GM21423 (cell line): Measurements from ENCODE around the gene SELENON.

Experiments used
- ATAC-seq: cut with Tn5 transposase; IDR thresholded peaks from one replicate; pipeline ENCODE4 v1.9.1; 2021; ENCODE audit warnings: mild to moderate bottlenecking, moderate library complexity; ENCODE audit not compliant: unreplicated experiment

Gene SELENON

DNA sequence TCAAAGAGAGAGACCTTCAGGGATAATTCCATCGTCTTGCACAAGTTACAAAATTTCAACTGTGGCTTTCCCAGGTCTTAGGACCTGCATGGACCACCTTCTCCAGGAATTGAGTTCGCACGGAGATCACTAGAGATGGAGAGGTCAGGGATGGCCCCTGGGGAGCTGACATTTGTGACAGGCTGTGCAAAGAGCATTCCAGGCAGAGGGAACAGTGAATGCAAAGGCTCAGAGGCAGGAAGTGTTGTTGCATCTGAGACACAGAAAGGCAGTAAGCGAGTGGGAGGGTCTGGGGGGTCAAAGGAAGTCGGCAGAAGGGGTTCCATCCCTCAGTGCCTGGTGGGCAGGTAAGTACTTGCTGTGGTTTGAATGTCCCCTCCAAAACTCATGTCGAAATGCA lies 9.5 kb upstream of the SELENON start:
- ATAC-seq: no peak

DNA sequence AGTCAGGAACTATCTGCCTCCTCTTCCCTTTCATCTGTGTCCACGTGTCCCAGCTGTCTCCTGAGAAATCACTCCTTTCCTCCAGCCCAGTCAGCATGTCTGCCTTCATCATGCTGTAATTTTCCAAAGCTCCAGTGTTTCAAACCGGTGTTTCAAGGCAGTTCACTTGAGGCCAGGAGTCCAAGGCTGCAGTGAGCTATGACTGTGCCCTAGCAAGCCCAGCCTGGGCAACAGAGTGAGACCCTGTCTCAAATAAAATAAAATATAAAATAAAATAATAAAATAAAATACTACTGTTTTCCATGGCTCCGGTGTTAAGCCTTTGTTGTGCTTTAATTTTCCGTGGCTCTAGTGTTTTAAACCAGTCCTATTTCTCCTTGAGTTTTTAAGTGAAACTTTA lies 7.9 kb upstream of the SELENON start:
- ATAC-seq: no peak

DNA sequence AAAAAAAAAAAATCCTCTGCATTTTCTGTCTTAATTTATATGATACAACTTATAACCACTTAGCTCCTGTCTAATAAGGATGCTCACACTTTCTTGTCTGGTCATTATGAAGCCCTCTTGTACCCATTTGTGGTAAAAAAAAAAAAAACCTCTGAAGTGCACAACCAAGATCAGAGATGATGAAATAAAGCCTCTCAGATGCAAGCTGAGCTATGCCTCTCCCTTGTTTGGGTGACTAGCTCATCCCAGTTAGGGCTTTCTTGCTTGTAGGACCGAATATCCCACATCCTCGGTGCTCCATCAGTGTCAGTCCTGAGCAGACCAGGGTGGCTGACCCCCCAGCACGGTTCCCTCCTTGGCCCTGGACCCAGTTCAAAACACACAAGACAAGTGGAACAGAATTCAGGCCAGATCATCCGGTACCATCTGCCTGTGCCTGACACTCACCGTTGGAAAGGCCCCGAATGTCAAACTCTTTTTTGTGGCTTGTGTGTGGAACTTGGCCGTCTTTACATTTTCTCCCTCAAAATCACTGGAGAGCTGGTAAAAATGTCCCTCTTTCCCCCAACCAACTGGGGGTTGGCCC lies 6.3 kb upstream of the SELENON start:
- no peak for ATAC-seq

- ATAC-seq: no peak
Observed at GRCh38 chr1:25794325-25794724, 5.7 kb upstream of the SELENON start.

GRCh38 chr1:25795211-25795610 lies 4.8 kb upstream of the SELENON start:
- no peak for ATAC-seq

GRCh38 chr1:25795946-25796810 lies 3.8 kb upstream of the SELENON start:
- no peak for ATAC-seq

GRCh38 chr1:25796811-25797458 lies 3.1 kb upstream of the SELENON start:
- ATAC-seq: no peak

DNA sequence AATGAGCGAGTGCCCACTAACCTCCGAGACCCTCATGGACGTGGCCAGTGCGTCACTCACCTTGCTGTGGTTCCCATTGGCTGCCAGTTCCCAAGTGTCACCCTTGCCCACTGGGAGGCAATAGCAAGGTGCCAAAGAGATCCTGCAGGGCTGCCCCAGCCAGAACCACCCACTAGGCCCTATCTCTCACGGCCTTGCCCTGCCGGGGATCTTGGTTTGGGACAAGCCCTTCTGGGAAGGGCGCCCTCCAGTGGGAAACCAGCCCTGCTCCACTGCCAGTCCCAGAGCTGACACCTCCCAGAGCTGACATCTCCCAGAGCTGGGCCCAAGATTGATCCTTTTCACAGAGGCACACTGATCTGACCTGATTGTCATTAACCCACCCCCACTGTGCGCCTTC lies 2.1 kb upstream of the SELENON start:
- ATAC-seq: no peak

DNA sequence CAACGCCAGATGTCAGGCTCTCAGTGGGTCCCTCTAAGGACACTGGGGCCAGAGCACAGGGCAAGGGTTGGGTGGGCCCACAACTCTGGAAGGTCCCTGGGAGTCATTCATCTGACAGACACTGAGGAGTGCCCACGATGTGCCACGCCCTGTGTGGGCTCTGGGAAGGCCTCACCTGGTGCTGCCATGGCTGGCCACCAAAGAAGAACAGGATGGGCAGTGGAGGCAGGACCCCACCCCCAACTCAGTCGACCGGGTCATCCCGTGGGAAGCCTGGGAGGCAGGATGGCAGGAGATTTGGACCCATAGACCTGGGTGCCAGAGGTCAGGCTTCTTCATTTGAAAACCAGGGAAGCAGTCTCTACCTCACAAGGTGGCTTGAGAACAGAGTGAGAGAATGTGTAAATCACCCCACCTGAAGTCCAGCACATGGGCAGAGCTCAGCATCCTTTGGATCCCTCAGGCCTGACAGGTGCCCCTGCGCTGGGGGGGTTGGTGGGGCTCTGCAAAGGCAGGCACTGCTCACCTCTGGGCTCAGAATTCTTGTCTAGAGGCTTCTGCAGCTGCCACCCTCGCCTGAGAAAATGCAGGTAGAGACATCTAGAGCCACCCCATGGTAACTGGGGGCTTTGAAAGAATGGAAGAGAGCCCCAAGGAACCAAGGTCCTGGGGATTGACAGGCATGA lies 1.2 kb upstream of the SELENON start:
- no peak for ATAC-seq

DNA sequence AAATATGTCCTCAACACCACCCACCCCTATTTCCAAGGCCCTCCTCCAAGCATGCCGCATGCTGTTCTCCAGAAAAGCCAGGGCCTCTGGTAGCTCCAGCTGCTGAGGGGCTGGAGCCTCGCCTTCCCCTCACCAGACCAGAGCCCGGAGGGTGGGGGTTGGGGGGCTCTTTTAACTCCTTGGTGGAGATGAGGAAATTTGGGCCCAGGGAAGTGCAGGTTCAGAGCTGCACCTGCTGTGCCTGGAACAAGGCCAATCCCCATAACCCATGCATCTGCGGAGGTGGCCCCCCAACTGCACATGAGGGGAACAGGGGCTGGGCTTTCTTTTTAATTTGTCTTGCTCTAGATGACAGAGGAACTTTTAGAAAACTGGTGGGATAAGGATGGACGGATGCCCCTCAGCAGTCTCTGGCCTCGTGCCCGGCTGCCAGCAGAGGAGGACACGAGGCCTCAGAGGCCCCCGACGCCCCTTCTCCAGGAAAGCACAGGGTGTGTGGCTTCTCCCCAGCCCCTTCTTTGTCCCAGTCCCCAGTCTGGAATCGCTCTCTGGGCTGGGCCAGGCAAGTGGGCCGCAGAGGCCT lies 550 bp upstream of the SELENON start:
- no peak for ATAC-seq

GRCh38 chr1:25800703-25801377 lies 847 bp downstream of the SELENON start:
- ATAC-seq: no peak

- no peak for ATAC-seq
Observed at GRCh38 chr1:25802915-25803314, 2.9 kb downstream of the SELENON start.

DNA sequence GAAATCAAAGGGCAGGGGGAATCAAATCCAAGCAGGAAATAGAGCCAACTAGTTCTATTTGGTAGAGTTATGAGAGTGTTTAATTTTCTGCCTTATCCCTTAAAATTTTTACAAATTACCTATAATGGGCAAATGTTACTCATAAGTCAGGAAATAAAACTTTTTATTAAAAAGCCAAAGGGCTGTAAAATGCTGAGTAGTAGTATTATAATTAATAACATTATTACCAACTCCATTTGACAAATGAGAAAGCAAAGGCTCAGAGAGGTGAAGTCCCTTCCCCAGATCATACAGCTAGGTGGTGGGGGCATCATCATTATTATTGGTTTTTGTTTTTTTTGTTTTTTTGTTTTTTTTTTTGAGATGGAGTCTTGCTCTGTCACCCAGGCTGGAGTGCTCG lies 3.4 kb downstream of the SELENON start:
- ATAC-seq: no peak

- peak; percentile 36 for ATAC-seq
Observed at GRCh38 chr1:25804244-25804963, 4.4 kb downstream of the SELENON start.

DNA sequence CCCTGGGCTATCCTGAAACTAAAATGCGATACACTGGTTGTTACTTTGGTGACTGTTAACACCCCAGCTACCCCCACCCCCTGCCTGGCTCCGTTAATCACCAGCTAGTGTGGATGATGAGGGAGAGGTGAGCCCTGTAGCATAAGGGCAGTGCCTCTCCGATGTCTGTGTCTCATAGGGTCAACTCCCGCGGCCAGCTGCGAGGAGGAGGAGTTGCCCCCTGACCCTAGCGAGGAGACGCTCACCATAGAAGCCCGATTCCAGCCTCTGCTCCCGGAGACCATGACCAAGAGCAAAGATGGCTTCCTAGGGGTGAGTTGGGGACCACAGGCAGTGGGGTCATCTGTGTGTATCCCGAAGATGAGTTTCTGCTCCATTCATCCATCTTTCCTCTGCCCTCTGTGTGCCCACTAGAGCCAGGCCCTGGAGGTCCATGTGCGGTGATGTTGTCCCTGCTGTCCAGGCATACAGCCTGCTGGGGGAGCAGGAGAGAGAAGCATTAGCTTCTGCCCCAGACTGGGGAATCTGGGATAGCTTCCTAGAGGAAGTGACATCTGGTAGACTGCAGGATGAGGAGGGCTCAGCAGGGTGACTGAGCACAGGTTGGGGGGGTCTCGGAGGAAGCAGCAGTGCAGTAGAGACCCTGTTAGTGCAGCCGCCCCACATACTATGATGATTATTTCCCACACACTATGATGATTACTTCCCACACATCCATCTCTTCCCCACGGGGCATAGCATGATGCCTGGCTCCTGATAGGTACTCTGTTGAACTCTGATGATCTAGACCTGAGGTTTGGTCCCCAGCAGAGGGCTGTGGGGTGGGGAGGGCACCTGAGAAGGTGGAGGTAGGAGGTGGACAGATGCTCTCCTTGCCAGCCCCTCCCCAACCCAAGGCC lies 5.2 kb downstream of the SELENON start:
- ATAC-seq: no peak

GRCh38 chr1:25805863-25806225 lies 5.9 kb downstream of the SELENON start:
- ATAC-seq: no peak

DNA sequence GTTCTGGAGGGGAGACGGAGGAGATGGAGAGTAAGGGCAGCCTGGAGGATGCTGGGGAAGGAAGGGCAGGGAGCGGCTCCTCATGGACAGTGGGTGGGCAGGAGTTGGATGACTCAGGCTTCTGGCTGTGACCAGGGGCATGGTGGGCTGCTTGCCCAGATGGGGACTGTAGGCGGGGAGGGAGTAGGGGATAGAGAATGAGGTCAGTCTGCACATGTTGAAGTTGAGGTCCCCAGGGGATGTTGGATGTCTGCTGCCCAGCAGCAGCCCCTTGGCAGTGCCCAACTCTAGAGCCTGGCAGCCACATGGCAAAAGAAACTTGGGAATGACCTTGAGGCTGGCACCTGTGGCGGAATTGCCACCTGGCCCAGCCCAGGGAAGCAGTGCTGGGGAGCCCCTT lies 6.4 kb downstream of the SELENON start:
- ATAC-seq: no peak

GRCh38 chr1:25807480-25808390 lies 7.7 kb downstream of the SELENON start:
- no peak for ATAC-seq
